HG03025 (cell line): ENCODE data around the gene CCT8.
"Not testable (repeated sequence)": the region's sequence is repeated elsewhere in the genome, so short reads cannot be mapped to it uniquely, and the experiment has no call there.

Source experiments
- ATAC-seq: cut with Tn5 transposase; IDR thresholded peaks from one replicate; pipeline ENCODE4 v1.9.1; 2021; ENCODE audit warnings: mild to moderate bottlenecking, moderate library complexity; ENCODE audit not compliant: unreplicated experiment, low FRiP score

Gene CCT8

GRCh38 chr21:29078869-29079767 lies 5.7 kb upstream of the CCT8 start:
- ATAC-seq = peak; percentile 46

- no peak for ATAC-seq
Measured at GRCh38 chr21:29077651-29078090, 4.2 kb upstream of the CCT8 start.

GRCh38 chr21:29076731-29077640 lies 3.5 kb upstream of the CCT8 start:
- not testable (repeated sequence) for ATAC-seq

- no peak for ATAC-seq
Measured at GRCh38 chr21:29075706-29076466, 2.4 kb upstream of the CCT8 start.

GRCh38 chr21:29074783-29075182 lies 1.3 kb upstream of the CCT8 start:
- no peak for ATAC-seq

- ATAC-seq = peak; percentile 7
Measured at GRCh38 chr21:29074007-29074376, 544 bp upstream of the CCT8 start.

GRCh38 chr21:29072873-29073221 lies 601 bp downstream of the CCT8 start:
- ATAC-seq = no peak

- ATAC-seq = peak; percentile 92
Measured at GRCh38 chr21:29064850-29065481, 8.5 kb downstream of the CCT8 start.

GRCh38 chr21:29056538-29057050 lies 16.9 kb downstream of the CCT8 start:
- ATAC-seq = no peak

- no peak for ATAC-seq
Measured at GRCh38 chr21:29056005-29056404, 17.4 kb downstream of the CCT8 start.

- ATAC-seq = no peak
Measured at GRCh38 chr21:29055080-29055479, 18.4 kb downstream of the CCT8 start.

- no peak for ATAC-seq
Measured at GRCh38 chr21:29053656-29054055, 19.8 kb downstream of the CCT8 start.

- no peak for ATAC-seq
Measured at GRCh38 chr21:29053011-29053553, 20.4 kb downstream of the CCT8 start.

GRCh38 chr21:29052224-29052623 lies 21.2 kb downstream of the CCT8 start:
- no peak for ATAC-seq

- ATAC-seq = no peak
Measured at GRCh38 chr21:29034678-29035077, 38.8 kb downstream of the CCT8 start.

- ATAC-seq = no peak
Measured at GRCh38 chr21:29033871-29034270, 39.6 kb downstream of the CCT8 start.

- no peak for ATAC-seq
Measured at GRCh38 chr21:29033301-29033700, 40.1 kb downstream of the CCT8 start.

- ATAC-seq = no peak
Measured at GRCh38 chr21:29030909-29031308, 42.5 kb downstream of the CCT8 start.

GRCh38 chr21:29029524-29029923 lies 43.9 kb downstream of the CCT8 start:
- no peak for ATAC-seq

GRCh38 chr21:29025328-29025713 lies 48.1 kb downstream of the CCT8 start:
- ATAC-seq = no peak
